AG09319 (cell line): ENCODE results near the gene FAM222B.

ENCODE experiments used
- DNase-seq: peaks from one replicate; pipeline ENCODE4 v3.0.0-alpha.2; 2010; ENCODE audit warnings: low read depth; ENCODE audit errors: extremely low read depth
- TF ChIP-seq, protein P1 (sequence below): IDR thresholded peaks from 2 replicates; pipeline ENCODE4 v1.5.1; 2011; ENCODE audit warnings: low read depth, mild to moderate bottlenecking, inconsistent platforms, low read length, moderate library complexity

Gene FAM222B

DNA sequence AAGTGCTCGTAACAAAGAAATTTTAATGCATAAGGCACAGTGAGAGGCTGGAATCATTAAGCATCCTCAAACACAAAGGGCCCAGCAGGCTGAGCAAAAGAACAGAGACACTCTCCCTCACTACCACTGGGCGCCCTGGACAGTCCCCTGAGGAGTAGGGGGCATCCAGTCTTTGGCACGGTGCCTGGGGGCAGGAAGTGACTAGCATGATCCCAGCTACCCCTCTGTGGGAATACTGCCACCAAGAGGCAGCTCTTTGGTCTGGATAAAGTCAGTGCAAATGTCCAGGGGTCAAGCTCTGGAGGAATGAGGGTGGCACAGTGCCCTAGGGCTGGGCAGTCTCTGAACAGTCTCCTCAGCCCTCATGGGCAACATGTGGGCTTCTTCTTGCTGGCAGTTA is 128.3 kb downstream of the FAM222B start:
- DNase-seq: no peak
- TF ChIP-seq, protein P1, sequence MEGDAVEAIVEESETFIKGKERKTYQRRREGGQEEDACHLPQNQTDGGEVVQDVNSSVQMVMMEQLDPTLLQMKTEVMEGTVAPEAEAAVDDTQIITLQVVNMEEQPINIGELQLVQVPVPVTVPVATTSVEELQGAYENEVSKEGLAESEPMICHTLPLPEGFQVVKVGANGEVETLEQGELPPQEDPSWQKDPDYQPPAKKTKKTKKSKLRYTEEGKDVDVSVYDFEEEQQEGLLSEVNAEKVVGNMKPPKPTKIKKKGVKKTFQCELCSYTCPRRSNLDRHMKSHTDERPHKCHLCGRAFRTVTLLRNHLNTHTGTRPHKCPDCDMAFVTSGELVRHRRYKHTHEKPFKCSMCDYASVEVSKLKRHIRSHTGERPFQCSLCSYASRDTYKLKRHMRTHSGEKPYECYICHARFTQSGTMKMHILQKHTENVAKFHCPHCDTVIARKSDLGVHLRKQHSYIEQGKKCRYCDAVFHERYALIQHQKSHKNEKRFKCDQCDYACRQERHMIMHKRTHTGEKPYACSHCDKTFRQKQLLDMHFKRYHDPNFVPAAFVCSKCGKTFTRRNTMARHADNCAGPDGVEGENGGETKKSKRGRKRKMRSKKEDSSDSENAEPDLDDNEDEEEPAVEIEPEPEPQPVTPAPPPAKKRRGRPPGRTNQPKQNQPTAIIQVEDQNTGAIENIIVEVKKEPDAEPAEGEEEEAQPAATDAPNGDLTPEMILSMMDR: no peak

DNA sequence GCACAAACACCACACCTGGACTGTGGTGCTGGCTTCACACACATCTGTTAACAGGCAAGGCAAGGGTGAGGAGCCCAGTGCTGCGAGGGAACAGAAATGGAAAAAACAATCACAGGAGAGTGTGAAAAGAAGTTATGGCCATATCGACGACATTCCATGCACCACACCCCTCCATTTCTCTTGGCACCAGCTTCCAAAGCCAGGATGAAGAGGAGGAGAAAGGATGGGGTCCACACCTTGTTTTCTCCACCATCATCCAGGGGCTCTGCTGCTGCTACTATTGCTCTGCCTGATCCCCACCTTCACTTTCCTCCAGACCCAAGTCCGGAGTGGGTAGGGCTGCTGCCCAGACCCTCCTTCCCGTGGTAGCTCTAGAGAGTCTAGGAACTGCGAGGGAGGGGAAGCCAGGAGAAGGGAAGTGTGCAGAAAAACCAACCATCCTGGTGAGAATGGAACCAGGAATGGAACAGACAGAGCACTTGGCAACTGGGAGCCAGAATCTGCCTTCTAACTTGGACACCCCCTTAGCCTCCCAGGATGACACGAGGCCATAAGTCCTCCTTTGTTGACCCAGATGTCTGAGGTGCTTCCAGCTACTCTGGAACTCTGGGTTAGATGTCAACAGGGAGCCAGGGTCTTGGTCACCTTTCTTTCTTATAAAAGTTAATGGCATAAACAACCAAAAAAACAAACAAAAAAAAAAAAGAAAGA is 129.7 kb downstream of the FAM222B start:
- TF ChIP-seq, protein P1: no peak
- DNase-seq: no peak

DNA sequence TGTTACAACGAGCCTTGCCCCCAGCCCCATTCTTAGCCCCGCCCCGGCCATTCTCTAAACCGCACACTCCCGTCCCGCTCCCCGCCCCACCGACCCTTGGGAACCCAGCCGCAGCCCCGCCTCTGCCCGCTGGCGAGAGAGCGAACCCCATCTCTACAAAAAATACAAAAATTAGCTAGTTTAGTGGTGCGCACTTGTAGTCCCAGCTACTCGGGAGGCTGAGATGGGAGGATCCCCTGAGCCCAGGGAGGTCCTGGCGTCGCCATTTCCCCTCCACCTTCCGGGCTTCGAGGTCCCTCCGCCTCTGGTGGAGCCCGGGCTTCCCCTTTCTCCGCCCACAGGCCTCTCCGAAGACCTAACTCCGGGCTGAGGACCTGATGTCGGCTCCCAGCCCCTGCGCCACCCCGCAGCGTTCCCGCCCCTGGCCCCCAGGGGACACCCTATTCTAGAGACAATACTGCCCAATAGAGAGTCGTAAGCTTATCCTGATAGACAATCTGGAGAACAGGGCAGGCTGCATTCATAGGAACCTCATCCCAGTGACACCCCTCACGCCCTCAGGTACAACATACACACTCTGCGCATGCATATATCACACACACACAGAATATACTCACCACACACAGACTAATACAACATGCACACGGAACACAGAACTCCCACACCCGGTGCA is 130.4 kb downstream of the FAM222B start:
- no peak for DNase-seq
- TF ChIP-seq, protein P1: no peak

DNA sequence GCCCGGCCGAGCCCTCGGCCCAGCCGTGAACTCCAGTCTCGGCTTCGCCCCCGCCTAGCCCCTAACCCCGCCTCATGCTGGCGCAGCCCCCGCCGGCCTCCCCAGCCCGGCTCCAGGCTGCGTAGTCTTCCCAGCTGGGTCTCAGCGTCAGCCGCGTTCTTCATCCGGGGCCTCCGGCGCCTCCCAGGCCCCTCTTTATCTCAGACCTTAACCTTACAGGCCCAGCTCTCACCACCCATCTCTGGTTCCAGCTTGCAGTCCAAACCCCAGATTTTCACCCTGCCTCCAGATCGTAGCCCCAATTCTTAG is 130.9 kb downstream of the FAM222B start, which contains the start of gene PROCA1:
TSS of gene PROCA1 (minus strand) at position 166 of the 309 bp plus-strand sequence. CDS start 228 bp downstream, outside the sequence.
- TF ChIP-seq, protein P1: no peak
- DNase-seq: no peak

DNA sequence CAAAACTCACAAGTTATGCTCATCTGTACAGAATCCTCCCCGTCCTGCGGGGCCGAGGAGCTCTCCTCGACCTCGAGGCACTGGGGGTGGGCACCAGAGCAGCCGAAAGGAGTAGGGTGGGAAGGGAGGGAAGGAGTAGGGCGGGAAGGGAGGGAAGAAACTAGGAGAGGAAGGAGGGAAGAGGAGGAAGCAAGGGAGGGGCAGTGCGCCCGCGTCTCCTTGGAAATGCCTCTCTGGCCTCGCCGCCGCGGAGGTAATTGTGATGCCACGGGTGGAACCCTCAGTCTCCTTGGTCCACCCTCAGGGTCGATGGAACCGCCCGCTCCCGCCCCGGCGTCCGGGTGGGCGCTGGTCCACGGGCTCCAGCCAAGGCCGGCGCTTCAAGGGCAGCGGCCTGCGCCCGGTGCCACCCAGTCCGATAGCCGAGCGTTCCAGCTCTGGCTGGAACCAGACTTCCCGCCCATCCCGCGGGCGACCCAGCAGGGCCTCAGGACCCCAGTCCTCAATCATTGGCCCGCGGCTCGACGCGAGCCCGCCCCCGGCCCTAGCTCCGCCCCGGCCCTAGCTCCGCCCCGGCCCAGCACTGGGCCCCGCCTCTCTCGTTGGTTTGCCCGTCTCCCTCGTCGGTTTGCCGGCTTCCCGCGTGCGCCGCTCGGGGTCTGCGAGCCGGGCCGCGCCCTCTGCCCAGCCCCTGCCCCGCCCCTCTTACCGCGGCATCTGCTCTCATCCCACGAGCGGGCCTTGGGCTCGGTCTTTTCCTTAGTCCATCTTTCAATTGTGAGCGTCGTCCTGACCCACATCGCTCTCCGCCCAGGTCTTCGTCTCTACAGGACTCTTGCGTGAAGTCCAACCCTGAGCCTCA is 131.5 kb downstream of the FAM222B start:
- TF ChIP-seq, protein P1: no peak
- peak; percentile 75 for DNase-seq

DNA sequence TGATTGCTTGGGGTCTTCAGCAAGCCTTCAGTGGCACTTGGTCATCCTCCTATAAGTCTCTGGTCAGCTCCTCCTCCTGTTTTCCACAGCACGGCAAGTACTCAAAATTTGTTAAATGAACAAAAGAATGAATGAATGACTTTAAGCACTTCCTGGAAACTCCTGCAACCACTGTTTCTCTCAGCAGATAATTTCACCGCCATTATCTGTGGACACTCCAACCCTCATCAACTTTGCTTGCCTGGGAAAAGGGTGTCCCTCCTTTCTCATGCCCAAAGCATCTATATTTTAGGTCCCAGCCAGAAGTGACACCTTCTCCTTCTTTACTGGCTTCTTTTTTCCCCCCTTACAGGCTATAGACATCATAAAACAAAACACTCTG is 135.3 kb downstream of the FAM222B start:
- TF ChIP-seq, protein P1: no peak
- no peak for DNase-seq
